T1000 (cell line): ENCODE data around the gene CHCHD4.
A peak's percentile ranks its signal among the peaks of the same experiment; 100 is the strongest.
"Not testable (repeated sequence)": the region's sequence is repeated elsewhere in the genome, so short reads cannot be mapped to it uniquely, and the experiment has no call there.

ENCODE experiments used
- DNase-seq: peaks from one replicate; lab custom pipeline; 2025; ENCODE audit warnings: mixed read lengths; lab: John Stamatoyannopoulos, UW

The CHCHD4 gene

DNA sequence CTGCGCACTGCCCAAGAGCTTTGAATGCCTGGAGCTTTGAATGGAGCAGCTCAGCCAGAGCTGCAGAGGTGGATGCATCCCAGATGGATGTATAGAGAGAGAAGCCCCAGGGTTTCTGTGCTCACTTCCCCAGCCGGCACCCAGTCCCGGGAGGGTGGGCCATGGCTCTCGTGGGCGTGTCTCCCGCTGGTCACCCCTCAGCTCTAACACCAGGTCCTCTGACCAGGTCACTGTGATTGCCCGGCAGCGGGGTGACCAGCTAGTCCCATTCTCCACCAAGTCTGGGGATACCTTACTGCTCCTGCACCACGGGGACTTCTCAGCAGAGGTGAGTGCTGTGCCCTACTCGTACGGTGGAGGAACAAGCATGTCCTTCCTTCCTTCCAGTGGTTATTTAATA, 10.9 kb upstream of the CHCHD4 start:
- DNase-seq = no peak

DNA sequence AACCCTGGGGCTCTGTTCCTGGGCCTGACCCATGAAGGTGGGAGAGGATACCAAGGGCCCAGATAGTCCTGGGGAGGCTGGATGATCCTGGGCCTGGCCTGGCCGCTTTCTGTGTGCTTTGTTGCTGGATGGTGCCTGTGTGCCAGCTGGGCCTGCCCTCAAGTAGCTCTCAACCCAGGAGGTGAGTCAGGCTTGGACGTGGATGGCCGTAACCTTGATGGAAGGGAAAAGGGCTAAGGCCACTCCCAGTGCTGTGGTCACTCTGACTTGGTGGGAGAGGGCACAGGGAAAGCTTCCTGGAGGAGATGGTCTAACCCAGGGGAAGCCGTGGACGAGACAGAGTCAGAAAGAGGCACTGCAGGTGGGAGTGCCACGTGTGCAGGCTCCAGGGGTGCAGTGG, 9.6 kb upstream of the CHCHD4 start:
- no peak for DNase-seq

DNA sequence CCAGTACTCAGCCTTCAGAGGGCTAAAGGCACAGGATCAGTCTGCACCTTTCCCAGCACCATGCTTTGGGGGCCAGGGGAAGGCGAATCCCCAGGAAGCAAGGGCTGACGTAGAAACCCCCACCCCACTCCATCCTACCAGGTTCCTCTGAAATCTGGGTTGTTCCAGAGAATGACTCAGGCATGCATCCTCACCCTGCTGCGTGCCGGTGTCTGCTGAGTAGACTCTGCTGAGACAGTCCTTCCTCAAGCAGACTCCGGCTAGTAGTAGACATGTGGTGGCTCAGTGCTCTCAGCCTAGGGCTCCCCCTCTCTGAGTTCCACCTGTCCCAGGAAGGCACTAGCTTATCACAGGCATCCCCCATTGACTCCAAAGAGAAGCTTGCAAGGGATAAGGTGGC, 9.2 kb upstream of the CHCHD4 start:
- no peak for DNase-seq

DNA sequence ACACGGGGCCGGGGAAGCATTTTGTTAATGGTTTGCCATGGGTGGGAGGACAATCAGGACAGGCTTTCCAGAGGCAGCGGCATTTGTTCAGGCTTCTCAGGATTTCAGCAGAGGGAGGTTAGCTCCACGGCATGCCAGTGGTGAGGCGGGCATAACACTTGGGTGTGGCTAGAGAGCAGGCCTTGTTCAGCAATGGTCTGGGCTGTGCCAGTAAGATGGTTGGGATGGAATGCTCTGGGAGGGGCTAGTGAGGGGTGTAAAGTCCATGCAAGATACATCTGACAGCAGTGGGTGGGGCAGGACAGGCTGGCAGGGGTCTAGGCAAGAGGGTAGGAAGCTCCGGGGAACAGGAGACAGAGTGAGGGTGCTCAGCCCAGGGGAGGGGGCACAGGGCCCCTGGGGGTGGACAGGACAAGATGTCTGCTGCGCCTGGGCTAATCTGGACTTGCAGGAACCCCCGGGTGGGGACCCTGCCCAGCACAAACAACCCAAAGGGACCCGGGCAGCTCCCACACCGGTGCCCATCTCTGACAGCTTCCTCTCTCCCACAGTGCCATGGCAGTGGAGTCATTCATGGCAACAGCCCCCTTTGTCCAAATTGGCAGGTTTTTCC, 8.6 kb upstream of the CHCHD4 start:
- no peak for DNase-seq

DNA sequence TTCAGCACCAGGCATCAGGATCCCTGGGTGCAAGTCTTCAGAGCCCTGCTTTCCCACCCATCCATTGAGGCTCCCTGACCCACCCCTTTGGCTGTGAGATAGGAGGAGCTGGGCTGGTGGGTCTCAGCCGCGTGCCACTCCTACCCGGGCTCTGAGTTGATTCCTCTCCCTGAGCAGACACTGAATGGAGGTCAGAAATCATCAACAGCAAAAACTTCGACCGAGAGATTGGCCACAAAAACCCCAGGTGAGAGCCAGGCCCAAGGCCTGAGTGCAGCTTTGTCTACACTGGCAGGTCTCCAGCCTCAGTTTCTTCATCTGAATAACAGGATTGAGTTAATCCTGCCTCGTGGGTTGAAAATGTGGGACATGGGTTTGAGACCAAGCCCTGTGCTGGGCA, 8.0 kb upstream of the CHCHD4 start:
- DNase-seq = no peak

DNA sequence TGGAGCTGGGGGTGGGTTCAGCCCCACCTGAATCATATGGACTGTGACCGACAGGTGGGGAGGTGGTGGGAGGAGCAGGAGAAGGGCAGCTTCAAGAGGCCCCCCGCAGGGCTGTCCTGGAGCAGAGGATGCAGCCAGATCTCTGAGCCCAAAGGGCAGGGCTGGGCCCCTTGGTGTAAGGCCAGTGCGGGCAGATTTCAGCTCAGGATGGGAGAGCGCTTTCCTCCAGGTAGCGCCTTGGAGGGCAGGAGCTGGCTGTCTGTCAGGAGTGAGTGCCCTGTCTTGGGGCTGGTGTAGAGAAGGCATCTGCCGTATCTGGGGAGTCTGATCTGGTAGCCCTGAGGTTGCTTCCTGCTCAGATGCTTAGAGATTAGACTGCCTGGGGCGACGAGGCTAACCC, 7.5 kb upstream of the CHCHD4 start:
- DNase-seq = no peak

DNA sequence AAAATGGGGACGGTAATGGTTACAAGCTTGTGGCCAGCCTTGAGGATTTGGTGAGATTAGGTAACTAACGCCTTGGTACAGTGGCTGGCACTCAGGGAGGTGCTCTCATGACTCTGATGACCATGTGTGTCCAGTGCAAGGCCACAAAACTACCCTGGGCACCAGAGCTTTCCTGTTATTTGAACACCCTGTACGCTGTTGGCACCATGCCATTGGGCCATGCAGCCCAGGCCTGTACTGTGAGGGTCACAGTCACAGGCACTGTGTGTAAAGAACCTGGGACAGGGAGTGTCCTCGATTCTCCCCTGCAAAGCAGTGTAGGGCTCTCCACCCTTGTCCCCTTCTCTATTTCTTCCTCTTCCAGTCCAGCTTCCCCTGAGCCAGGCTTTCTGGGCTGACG, 6.5 kb upstream of the CHCHD4 start:
- DNase-seq = no peak

DNA sequence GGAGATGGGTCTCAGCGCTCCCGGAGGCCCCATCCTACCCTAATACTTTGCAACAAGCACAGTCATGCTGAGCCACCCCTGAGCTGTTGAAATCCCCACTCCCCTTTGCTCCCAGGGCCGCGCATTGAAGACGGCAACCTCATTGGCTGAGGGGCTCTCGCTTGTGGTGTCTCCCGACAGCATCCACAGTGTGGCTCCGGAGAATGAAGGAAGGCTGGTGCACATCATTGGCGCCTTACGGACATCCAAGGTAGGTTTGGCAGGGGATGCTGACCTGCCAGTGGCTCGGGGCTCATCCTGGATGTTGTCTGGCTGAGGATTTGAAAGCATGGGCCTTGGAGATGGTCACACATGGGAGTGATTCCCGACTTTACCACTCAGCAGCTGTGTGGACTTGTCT, 6.0 kb upstream of the CHCHD4 start:
- DNase-seq = no peak

DNA sequence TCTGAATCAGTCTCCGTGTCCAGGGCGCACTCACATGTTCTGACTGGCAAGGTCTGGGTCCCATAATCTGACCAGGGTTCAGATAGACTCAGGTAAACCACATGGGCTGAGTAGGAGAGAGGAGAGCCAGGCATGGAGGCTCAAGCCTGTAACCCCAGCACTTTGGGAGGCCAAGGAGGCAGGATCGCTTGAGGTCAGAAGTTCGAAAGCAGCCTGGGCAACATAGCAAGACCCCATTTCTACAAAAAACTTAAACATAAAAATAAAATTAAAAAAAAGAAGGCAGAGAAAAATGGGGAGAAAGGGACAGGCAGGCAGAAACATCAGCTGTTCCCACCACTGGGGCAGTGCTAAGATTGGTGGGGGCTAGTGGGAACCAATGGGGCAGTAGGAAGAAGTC, 5.6 kb upstream of the CHCHD4 start:
- no peak for DNase-seq

DNA sequence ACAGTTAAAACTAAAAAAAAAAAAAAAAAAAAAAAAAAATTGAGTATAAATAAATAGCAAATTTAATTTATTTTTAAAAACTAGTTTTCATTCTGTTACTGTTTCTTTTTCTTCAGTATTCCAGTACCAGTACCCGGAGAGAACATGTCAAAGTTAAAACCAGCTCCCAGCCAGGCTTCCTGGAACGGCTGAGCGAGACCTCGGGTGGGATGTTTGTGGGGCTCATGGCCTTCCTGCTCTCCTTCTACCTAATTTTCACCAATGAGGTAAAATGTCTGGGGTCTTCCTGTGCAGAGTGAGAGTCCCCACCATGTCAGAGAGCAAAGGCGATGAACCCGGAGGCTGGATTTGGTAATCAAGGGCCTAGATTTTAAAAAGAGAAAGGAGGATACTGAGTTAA, 4.6 kb upstream of the CHCHD4 start:
- DNase-seq = no peak

DNA sequence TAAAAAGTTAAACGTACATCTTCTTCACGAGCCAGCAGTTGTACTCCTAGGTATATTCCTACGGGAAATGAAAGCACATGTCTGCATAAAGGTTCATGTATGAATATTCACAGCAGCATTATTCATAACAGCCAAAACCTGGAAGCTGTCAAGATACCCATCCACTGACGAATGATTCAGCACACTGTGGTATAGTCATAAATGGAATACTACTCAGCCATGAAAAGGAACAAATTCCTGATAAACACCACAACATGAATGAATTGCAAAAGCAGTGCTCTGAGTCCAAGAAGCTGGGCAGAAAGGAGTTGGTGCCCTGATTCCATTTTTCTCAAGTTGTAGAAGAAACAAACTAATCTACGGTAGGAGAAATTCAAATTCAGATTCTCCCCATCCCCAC, 4.1 kb upstream of the CHCHD4 start:
- DNase-seq = no peak

DNA sequence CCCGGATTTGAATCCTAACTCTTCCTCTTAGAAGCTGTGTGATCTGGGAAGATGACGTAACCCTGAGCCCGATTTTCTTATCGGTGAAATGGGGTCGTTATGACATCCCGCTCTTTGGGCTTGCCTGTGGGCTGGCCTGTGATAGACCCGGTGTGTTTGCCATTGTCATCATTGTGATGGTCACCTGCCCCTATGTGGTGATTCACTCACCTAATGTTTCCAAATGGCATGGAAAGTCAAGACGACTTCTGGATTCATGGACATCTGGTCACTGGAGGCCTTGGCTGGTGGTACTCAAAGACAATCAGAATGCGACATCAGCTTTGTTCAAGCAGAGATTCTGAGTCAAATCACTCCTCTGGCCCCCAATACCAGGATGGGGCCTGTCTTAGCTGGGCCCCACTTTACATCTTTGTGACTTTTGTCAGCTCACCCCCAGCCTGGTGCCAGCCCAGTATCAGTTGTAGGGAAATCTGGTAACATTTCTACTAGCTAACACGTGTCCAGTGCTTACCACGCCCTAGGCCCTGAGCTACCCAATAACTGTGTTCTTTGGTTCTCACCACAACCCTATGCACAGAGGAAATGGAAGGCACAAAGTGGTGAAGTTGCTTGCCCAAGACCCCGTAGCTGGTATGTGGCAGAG, 3.0 kb upstream of the CHCHD4 start:
- DNase-seq = no peak

DNA sequence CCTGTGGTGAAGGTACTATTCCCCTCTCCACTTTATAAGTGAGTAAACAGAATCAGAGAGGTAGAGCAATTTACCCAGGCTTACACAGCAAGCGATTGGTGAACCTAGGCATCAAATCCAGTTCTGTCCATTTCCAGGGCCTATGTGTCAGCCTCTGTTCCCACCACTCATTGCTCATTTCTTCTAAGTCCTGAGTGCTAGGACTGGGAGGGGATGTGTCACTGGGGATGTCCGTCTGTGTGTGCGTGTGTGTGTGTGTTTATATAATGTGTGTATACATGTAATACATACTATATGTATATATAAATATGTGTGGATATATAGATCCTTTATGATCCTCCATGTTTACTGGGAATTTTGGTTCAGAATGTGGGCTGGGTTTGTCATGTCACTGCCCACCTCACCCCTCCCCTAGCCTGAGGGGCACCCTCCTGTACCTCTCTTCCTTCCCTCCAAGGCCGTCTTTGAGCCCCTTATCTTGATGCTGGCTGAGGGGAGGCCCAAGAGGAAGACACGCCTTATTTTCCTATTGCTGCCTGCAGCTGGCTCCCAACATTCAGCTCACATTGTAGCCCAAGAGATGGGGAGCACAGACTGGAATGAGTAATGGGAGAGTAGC, 2.3 kb upstream of the CHCHD4 start:
- no peak for DNase-seq

DNA sequence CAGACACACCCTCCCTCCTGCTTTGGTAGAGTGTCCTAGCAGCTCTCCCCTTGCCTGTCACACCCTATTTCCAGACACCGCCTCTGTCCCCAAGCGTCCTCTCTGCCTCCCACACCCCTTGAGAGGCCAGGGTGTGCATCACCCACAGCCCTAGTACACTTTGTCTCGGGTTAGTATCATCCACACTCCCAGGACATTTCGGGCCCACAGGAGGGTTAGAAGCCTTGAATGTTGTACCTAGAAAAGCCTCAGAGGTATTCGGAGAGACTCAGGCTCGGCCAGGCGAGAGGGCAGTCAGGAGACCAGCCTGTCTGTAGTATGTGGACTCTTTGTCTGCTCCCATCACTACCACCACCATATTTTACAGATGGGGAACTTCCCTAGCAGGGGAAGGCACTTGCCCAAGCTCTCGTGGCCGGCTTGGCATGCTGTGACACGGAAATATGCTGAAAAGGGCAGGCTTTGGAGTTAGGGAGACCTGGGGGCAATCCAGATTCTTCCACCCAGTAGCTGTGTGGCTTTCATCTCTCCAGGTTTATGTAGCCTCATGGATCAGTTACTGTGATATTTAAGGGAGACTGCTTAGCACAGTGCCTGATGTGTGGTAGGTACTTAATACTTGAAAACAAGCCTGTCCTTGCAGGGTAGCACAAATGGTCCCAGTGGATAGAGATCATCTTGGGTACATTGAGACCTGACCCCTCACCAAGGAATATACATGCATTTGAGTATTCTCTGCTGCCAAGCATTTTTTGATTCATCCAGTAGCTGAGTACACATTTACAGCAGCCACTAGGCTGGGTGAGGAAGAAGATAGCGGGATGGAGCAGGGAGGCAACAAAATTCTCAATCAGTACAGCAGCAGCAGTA, 1.6 kb upstream of the CHCHD4 start:
- no peak for DNase-seq

DNA sequence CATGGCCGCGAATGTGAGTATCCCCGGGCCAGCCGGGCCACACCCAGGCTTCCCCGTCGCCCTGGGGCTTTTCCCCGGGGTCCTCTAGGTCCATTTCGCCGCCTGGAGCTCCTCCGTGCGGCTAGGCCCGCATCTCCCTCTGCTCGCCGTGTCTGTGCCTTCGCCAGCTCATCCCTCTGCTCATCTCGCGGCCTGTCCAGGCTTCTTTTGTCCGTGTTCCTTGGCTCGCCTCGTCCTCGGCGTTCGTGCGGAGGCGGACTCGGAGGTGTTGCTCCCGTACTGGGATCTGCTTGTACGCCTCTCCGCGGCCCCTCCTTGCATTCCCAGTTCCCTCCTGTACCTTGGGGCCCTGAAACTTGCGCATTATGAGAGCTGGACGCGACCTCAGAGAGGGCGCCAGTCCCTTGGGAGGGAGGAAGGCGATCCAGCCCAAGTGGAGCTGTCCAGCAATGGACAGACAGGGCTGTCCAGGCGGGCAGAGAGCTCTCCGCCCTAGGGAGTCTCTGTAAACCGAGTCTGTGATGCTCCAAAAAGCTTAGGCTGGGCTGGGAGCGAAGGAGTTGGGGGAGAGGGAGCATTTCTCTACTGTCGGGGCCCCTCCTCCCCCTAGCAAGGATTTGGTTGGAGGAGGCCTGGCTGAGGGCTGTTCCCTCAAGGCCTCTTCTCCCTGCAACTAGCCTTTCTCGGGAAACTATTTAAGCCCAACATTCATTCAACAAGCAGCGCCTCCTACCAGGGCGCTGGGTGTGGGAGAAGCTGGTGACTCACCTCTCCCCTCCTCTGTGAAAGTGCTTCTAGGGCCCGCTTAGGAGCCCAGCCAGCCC, 735 bp upstream of the CHCHD4 start:
- peak; percentile 65 for DNase-seq

DNA sequence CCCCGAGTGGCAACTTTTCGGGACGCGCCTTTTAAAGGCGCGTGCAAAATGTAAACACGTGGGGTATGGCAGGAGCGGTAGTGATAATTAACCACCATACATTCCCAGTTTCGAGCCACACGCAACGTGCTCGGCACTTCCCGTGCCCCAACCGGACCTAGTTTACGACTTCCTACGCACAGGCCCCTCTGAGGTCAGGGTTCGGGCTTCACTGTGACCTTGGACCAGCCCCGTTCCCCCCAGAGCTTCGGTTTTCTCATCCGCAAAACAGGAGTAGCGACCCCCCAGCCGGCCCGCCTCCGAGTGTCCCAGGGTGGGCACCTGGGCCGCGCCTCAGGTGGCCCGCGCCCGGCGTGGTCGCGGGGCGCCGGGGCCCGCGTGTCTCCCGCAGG, 451 bp downstream of the CHCHD4 start:
- no peak for DNase-seq

DNA sequence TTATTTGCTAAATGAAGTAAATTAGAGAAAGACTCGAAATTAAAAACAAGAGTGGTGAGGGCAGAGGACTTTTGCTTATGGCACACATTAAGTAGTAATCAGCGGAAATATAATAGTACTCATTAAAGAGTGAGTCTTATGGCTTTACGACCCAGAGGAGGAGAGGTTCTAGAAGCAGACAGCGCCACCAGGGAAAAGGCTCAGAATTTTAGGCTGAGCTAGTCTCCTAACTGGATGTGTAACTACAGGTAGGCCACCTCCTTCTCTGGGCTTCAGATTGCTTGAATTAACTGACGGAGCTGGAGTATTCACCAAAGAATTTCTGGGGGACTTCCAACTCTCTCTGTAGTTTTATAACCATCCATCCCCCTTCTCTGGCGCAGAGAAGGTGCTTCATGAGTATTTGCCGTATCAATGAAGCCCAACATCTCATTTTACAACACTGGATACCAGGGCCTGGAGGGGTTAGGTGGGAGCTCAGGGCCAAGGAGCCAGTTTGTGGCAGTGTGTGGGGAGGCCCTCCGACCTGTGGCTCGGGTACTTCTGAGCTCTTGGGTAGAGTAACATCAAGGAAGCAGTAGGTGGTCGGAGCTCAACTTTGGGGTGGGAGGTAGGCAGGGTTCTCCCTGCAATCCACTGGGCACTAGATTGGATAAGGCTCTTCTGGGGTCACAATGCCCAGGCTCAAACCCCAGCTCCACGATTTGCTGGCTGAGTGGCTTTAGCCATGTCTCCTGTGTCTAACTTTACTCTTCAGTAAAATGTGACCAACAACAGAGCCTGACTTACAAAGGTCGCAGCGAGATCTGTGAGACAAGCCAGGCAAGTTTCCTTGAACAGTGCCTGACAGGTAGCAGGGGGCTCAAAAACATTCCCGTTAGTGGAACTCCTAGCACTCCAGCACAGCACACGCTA, 1.1 kb downstream of the CHCHD4 start:
- DNase-seq = no peak

DNA sequence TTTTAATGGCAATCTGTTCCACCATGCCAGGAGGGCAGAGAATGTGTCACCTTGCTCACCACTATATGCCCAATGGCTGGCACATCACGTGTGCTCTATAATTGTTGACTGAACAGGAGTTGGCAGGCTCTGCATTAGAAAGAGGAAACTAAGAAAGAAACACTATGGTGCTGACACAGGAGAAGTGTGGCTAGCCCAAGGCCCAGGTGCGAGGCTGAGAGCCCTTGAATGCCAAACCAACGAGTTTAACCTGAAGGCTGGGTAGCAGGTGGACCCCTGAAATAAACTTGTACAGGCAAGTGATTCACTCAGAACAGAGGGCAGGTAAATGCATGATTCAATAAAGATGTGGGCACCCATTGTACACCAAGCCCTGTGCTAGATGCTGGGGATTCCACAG, 2.4 kb downstream of the CHCHD4 start:
- DNase-seq = no peak

DNA sequence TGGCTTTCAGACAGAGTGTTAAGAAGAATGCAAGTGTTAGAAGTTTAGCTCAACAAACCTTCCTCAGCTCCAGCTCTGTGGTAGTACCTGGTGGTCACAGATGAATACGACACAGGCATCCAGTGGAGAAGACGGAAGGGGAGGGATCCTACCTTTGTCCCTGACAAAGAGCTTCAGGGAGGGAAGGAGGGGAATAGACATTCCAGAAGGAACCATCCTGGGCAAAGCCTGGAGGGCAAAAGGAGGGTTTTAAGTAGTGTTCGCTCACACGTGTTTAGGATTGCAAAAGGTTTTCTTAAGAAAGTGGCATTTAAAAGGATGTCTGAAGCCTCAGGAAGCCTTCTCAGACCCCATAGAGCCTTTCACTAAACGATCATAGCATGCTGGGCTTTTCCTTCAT, 2.8 kb downstream of the CHCHD4 start:
- DNase-seq = no peak

DNA sequence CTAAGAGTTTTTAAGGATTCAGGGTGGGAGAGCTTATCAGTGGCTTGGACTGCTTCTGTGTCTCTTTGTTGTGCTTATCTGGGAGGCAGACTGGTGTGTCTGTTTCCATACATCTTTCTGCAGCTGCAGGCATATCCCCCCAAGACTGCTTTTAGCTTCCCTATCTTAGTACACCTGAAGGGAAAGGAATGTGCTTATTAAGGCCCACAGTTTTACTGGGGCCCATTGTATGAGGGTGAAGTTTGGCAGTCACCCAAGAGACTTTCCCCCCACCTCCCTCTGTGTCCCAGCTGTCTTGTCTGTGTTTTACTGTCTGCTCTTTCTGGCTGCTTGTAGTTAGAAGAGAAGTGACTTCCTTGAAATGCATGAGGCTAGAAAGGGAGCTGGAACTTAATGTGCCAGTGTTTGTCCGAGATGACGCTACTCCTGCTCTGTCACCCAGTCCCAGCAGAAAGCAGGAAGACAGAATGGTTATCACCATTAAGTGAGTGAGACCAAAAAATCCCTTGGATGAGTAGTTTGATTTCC, 3.7 kb downstream of the CHCHD4 start:
- DNase-seq = not testable (repeated sequence)
